Measurements from ENCODE around the gene DDX51. TPM values are rescaled to one million over a fixed set of nuclear protein-coding genes. Genes with fewer than 3 reads are reported as not detected.

DDX51 gene
- polyA plus RNA-seq, result 1 to 10 TPM; 2.9 to 6.3 (median 5.0) TPM

GRCh38 chr12:132144115-132144809, at the start of gene DDX51, which contains the start of gene NOC4L:
TSS of gene DDX51 (minus strand) at chr12:132144319. CDS start at chr12:132144296, 23 bp downstream.
TSS of gene NOC4L (plus strand) at chr12:132144457. CDS start at chr12:132144489, 32 bp downstream.
- peaks cover 0 to 6% (median 5%) of the 10 kb centered on the region in 3 donors for H3K36me3 Mint-ChIP-seq
- no peaks in the 10 kb centered on the region for H3K9me3 Mint-ChIP-seq
- H3K4me1 Mint-ChIP-seq, result peaks cover 29 to 34% of the 10 kb centered on the region in 2 donors
- peak within 1 kb of the TSS; percentile 88 to 94 (median 89) for H3K4me3 Mint-ChIP-seq
- peaks cover 3 to 20% (median 10%) of the 10 kb centered on the region in 3 donors for H3K27me3 Mint-ChIP-seq (ENCODE audit: low read depth in 3 of 3)
- DNase-seq, result peak; percentile 96
- peak within 1 kb of the TSS; percentile 82 to 96 (median 93) for H3K27ac Mint-ChIP-seq

- no peak for DNase-seq
- Mint-ChIP-seq H3K27ac (no peak overlapping the region), H3K4me3 (peak overlapping the region in 3 of 5 donors; percentile 31 to 93 (median 47)), H3K36me3 (peaks cover 0 to 4% (median 4%) of the 10 kb centered on the region in 3 donors), H3K27me3 (ENCODE audit: low read depth in 3 of 3) (peaks cover 3 to 8% (median 3%) of the 10 kb centered on the region in 3 donors), H3K9me3 (peaks cover 3 to 7% (median 4%) of the 10 kb centered on the region in 6 donors), H3K4me1 (peaks cover 12 to 25% of the 10 kb centered on the region in 2 donors)
Measured at GRCh38 chr12:132191715-132192553, 47.8 kb upstream of the DDX51 start.

GRCh38 chr12:132190834-132191500, 46.8 kb upstream of the DDX51 start:
- peaks cover 22 to 35% of the 10 kb centered on the region in 2 donors for H3K4me1 Mint-ChIP-seq
- peak overlapping the region; percentile 31 to 93 (median 79) for H3K4me3 Mint-ChIP-seq
- H3K27me3 Mint-ChIP-seq (ENCODE audit: low read depth in 3 of 3), result peaks cover 3 to 8% (median 3%) of the 10 kb centered on the region in 3 donors
- peak overlapping the region in 1 of 6 donors; percentile 79 for H3K27ac Mint-ChIP-seq
- peaks cover 0 to 4% (median 4%) of the 10 kb centered on the region in 3 donors for H3K36me3 Mint-ChIP-seq
- peaks cover 3 to 7% (median 5%) of the 10 kb centered on the region in 6 donors for H3K9me3 Mint-ChIP-seq
- no peak for DNase-seq

- peaks cover 3 to 9% (median 5%) of the 10 kb centered on the region in 6 donors for H3K9me3 Mint-ChIP-seq
Measured at GRCh38 chr12:132190012-132190755, 46.1 kb upstream of the DDX51 start.

GRCh38 chr12:132189378-132190011, 45.4 kb upstream of the DDX51 start:
- Mint-ChIP-seq H3K4me1 (peaks cover 30 to 39% of the 10 kb centered on the region in 2 donors), H3K36me3 (peaks cover 0 to 4% (median 4%) of the 10 kb centered on the region in 3 donors)

More at GRCh38 chr12:132190012-132190755, 46.1 kb upstream of the DDX51 start:
- H3K4me1 Mint-ChIP-seq, result peaks cover 30 to 39% of the 10 kb centered on the region in 2 donors
- H3K27me3 Mint-ChIP-seq (ENCODE audit: low read depth in 3 of 3), result peaks cover 3 to 8% (median 5%) of the 10 kb centered on the region in 3 donors
- DNase-seq, result no peak
- H3K4me3 Mint-ChIP-seq, result peak overlapping the region; percentile 88 to 95 (median 93)
- H3K27ac Mint-ChIP-seq, result peak overlapping the region; percentile 79 to 91 (median 86)
- peaks cover 0 to 4% (median 4%) of the 10 kb centered on the region in 3 donors for H3K36me3 Mint-ChIP-seq

GRCh38 chr12:132188916-132189325, 44.8 kb upstream of the DDX51 start:
- H3K9me3 Mint-ChIP-seq, result peaks cover 3 to 10% (median 5%) of the 10 kb centered on the region in 6 donors
- no peaks in the 10 kb centered on the region for H3K36me3 Mint-ChIP-seq
- no peak for DNase-seq
- peaks cover 30 to 39% of the 10 kb centered on the region in 2 donors for H3K4me1 Mint-ChIP-seq
- peak overlapping the region; percentile 88 to 95 (median 93) for H3K4me3 Mint-ChIP-seq
- peak overlapping the region; percentile 86 to 96 (median 92) for H3K27ac Mint-ChIP-seq
- peaks cover 2 to 5% (median 2%) of the 10 kb centered on the region in 3 donors for H3K27me3 Mint-ChIP-seq (ENCODE audit: low read depth in 3 of 3)

More at GRCh38 chr12:132189378-132190011, 45.4 kb upstream of the DDX51 start:
- DNase-seq, result peak; percentile 88 to 92 (median 90)
- peaks cover 3 to 9% (median 5%) of the 10 kb centered on the region in 6 donors for H3K9me3 Mint-ChIP-seq
- H3K4me3 Mint-ChIP-seq, result peak overlapping the region; percentile 88 to 95 (median 93)
- peaks cover 3 to 8% (median 5%) of the 10 kb centered on the region in 3 donors for H3K27me3 Mint-ChIP-seq (ENCODE audit: low read depth in 3 of 3)
- H3K27ac Mint-ChIP-seq, result peak overlapping the region; percentile 86 to 96 (median 92)

GRCh38 chr12:132188451-132188901, 44.4 kb upstream of the DDX51 start:
- Mint-ChIP-seq H3K4me3 (peak overlapping the region; percentile 29 to 69 (median 56)), H3K9me3 (peaks cover 2 to 10% (median 3%) of the 10 kb centered on the region in 6 donors), H3K36me3 (no peaks in the 10 kb centered on the region), H3K27me3 (ENCODE audit: low read depth in 3 of 3) (peaks cover 2 to 3% (median 2%) of the 10 kb centered on the region in 3 donors), H3K4me1 (peaks cover 30 to 39% of the 10 kb centered on the region in 2 donors), H3K27ac (peak overlapping the region in 2 of 6 donors; percentile 53 to 61)
- no peak for DNase-seq

GRCh38 chr12:132187646-132188450, 43.7 kb upstream of the DDX51 start:
- peaks cover 0 to 10% (median 2%) of the 10 kb centered on the region in 6 donors for H3K9me3 Mint-ChIP-seq
- peak overlapping the region in 4 of 6 donors; percentile 28 to 79 (median 57) for H3K27ac Mint-ChIP-seq

GRCh38 chr12:132186857-132187620, 42.9 kb upstream of the DDX51 start:
- Mint-ChIP-seq H3K4me3 (peak overlapping the region; percentile 71 to 82 (median 80)), H3K9me3 (peaks cover 0 to 10% (median 2%) of the 10 kb centered on the region in 6 donors), H3K27ac (peak overlapping the region in 4 of 6 donors; percentile 40 to 92 (median 82)), H3K4me1 (peaks cover 30 to 39% of the 10 kb centered on the region in 2 donors), H3K27me3 (ENCODE audit: low read depth in 3 of 3) (peaks cover 0 to 5% (median 2%) of the 10 kb centered on the region in 3 donors), H3K36me3 (no peaks in the 10 kb centered on the region)
- DNase-seq, result no peak

More at GRCh38 chr12:132187646-132188450, 43.7 kb upstream of the DDX51 start:
- no peaks in the 10 kb centered on the region for H3K36me3 Mint-ChIP-seq
- peaks cover 30 to 39% of the 10 kb centered on the region in 2 donors for H3K4me1 Mint-ChIP-seq
- DNase-seq, result no peak
- H3K4me3 Mint-ChIP-seq, result peak overlapping the region; percentile 38 to 63 (median 56)
- peaks cover 0 to 5% (median 2%) of the 10 kb centered on the region in 3 donors for H3K27me3 Mint-ChIP-seq (ENCODE audit: low read depth in 3 of 3)

GRCh38 chr12:132186208-132186856, 42.2 kb upstream of the DDX51 start:
- Mint-ChIP-seq H3K4me1 (peaks cover 30 to 39% of the 10 kb centered on the region in 2 donors), H3K27ac (peak overlapping the region; percentile 67 to 92 (median 84)), H3K27me3 (ENCODE audit: low read depth in 3 of 3) (peaks cover 0 to 5% (median 2%) of the 10 kb centered on the region in 3 donors), H3K9me3 (peaks cover 0 to 10% (median 2%) of the 10 kb centered on the region in 6 donors), H3K4me3 (peak overlapping the region; percentile 71 to 82 (median 80)), H3K36me3 (no peaks in the 10 kb centered on the region)
- no peak for DNase-seq
